Measurements from ENCODE around the gene IFITM1.

Gene IFITM1

DNA sequence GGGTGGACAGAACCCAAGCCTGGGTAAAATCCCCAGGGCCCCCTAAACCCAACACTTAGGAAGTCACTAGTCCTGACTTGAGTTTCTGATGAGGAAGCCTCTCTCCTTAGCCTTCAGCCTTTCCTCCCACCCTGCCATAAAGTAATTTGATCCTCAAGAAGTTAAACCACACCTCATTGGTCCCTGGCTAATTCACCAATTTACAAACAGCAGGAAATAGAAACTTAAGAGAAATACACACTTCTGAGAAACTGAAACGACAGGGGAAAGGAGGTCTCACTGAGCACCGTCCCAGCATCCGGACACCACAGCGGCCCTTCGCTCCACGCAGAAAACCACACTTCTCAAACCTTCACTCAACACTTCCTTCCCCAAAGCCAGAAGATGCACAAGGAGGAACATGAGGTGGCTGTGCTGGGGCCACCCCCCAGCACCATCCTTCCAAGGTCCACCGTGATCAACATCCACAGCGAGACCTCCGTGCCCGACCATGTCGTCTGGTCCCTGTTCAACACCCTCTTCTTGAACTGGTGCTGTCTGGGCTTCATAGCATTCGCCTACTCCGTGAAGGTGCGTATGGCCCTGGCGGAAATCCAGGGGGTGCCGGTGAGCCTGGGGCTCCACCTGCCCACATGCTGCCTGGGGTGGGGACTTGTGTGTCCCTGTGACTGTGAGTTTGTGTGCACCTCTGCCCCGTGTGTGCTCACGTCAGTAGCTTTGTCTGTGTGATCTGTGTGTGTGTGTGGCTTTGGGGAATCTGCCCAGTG, at the start of gene IFITM1:
Gene IFITM1, plus strand, starts transcription at position 254 of the 767 bp plus-strand sequence. Its CDS starts 131 bp downstream, at position 385.
- DNase-seq, result no peak

- no peak for DNase-seq
Measured at GRCh38 chr11:266676-267439, 47.0 kb upstream of the IFITM1 start.

- no peak for DNase-seq
Measured at GRCh38 chr11:267491-267994, 46.3 kb upstream of the IFITM1 start.

DNA sequence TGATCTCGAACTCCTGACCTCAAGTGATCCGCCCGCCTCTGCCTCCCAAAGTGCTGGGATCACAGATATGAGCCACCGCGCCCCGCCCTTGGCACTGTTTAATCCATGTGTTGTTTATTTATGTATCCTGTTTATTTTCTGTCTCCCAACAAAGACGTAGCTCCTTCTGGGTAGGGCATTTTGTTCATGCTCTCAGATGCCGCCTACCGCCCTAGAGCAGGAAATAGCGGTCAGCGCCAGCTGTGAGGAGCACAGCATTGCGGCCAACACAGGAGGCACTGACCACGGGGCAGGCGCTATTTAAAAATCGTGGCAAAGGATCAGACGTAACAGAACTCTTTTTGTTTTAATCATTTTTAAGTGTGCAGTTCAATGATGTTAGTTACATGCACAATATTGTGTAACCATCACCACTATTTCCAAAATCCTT, 45.1 kb upstream of the IFITM1 start:
- peak in 8 of 56 donors; percentile 13 to 32 (median 22) for DNase-seq

DNA sequence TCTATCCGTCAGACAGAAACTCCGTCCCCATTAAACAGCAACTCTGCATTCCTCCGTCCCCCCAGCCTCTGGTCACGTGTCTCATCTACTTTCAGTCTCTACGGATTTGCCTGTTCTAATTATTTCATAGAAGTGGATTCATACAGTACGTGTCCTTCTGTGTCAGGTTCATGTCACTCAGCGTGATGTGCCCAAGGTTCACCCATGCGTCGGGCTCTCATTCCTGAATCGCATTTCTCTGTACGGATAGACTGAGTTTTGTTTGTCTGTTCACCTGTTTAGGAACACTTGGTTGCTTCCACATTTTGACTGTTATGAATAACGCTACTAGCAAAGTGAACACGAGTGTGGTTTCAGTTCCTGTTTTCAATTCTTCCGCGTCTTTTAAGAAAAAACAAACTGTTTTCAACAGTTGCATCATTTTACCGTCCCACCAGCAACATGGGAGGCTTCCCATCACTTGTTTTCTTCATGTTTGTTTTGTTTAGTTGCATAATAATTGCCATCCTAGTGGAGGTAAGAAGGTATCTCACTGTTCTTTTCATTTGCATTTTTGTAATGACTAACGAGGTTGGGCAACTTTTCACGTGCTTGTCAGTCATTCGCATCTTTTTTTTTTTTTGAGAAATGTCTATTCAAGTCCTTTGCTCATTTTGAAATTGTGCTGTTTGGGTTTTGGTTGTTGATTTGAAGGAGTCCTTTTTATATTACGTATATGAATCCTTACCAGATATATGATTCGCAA, 44.5 kb upstream of the IFITM1 start:
- no peak for DNase-seq

GRCh38 chr11:270451-271318, 43.2 kb upstream of the IFITM1 start:
- DNase-seq, result no peak

GRCh38 chr11:271319-271715, 42.5 kb upstream of the IFITM1 start:
- no peak for DNase-seq

GRCh38 chr11:272195-272930, 41.5 kb upstream of the IFITM1 start:
- no peak for DNase-seq

DNA sequence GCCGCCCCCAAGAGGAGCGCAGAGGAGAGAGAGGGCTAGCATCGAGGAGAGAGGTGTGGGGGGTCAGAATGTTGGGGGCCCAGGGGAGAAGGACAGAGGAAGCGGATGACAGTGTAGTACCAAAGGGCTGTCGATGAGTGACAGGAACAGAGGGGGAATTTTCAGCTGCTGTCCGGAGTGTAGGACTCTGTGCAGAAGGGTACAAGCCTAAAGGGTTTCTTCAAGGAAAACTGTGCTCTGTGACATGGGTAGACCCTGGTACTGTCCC, 41.0 kb upstream of the IFITM1 start:
- no peak for DNase-seq

GRCh38 chr11:276219-276618, 37.6 kb upstream of the IFITM1 start:
- no peak for DNase-seq

DNA sequence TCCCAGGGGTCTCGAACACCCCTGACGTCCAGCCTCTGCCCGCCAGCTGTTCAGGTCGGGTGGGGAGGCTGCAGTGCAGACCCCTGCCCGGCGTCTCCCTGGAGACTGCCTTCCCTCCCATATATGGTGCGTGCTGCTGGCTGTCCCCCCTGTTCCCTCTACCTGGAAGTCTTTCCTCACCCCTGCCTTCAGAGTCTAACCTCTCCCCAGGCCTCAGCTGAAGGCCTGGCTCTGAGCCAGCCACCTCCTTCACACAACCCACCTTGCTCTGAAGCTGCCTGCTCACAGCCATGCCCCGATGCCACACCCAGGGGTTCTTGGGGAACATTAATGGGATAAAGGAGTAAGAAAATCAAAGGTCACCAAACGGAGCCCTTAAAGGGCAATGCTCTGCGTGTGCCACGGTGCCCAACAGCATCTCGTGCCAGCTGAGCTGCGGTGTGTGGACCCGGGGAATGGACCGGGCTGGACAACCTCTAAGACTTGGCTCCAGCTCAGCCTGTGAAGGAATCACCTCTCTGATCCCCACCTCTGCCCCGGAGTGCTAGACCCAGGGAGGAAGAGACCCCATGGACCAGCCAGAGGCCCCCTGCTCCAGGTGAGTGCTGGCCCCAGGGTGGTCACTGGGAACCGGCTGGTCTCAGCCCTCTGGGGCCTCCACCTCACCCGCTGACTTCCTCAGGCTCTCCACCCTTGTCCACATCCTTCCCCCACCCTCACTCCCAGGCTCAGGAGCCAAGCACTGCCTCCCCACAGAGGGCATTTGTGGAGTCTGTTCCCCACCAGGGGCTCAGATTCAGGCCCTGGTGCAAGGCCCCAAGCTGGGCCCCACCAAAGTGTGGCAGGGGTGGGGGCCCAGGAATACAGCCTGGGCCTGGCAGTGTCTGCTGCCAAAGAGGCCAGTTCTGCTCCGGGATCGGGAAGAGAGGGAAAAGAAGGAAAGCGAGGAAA, 35.6 kb upstream of the IFITM1 start, which contains the start of gene NLRP6:
Gene NLRP6, plus strand, starts transcription at position 407 of the 951 bp plus-strand sequence. Its CDS starts 163 bp downstream, at position 570.
- no peak for DNase-seq

- DNase-seq, result no peak
Measured at GRCh38 chr11:279040-279965, 34.5 kb upstream of the IFITM1 start.

GRCh38 chr11:279966-280705, 33.7 kb upstream of the IFITM1 start:
- DNase-seq, result no peak

- no peak for DNase-seq
Measured at GRCh38 chr11:280706-281485, 32.9 kb upstream of the IFITM1 start.

DNA sequence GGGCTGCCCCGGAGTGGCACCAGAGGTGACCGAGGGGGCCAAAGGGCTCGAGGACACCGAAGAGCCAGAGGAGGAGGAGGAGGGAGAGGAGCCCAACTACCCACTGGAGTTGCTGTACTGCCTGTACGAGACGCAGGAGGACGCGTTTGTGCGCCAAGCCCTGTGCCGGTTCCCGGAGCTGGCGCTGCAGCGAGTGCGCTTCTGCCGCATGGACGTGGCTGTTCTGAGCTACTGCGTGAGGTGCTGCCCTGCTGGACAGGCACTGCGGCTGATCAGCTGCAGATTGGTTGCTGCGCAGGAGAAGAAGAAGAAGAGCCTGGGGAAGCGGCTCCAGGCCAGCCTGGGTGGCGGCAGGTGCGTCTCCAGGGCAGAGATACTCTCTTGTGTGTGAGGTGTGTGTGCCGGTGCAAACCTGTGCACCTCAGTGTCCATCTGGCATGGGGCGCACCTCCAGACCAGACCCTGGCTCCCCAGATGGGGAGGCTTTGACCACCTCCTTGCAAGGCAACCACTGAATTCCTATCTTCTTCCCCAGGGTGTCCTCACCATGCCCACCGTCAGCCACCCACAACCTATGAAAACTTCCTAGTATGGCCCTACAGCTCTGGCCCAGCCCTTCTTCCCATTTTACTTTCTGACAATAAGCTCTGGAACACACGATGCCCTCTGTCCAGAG, 32.2 kb upstream of the IFITM1 start:
- DNase-seq, result no peak

DNA sequence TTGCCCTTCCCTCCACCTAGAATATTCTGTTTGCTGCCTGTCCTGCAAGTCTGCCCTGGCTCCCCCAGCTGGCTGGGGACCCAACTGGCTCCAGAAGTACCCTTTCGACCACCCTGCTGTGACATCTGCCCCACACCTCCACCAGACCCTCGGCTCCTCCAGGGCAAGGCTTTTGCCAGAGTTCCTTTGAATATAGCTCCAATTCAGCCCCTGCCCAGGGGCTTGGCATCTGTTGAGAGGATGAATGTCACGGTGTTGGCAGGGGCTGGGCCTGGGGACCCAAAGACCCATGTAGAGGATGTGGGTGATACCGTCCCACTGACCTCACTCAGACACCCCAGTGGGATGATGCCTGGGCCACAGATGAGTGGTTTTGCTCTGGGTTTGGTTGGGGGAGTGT, 31.7 kb upstream of the IFITM1 start:
- DNase-seq, result no peak
